HepG2 (cell line): Measurements from ENCODE around the gene FGF21. TPM values are rescaled to one million over a fixed set of nuclear protein-coding genes. Genes with fewer than 3 reads are reported as not detected.

Experiments
- ARNT ChIP-seq: fragments of 450-650 bp; IDR thresholded peaks from 2 replicates; pipeline ENCODE4 v1.6.1; 2017
- ESRRA ChIP-seq: sonication (generic); formaldehyde crosslinking; IDR thresholded peaks from 2 replicates; pipeline ENCODE4 v1.5.1; 2020; ENCODE audit warnings: mild to moderate bottlenecking, low read depth, missing genetic modification reagents
- FOSL2 ChIP-seq: sonication (generic); formaldehyde crosslinking; IDR thresholded peaks from 2 replicates; pipeline ENCODE4 v1.4.0; 2020; ENCODE audit warnings: missing genetic modification reagents
- GABPB1 ChIP-seq: IDR thresholded peaks from 2 replicates; pipeline ENCODE4 v1.6.1; 2016; ENCODE audit warnings: mild to moderate bottlenecking, missing genetic modification reagents, moderate library complexity, missing compliant biosample characterization
- HOMEZ ChIP-seq: IDR thresholded peaks from 2 replicates; pipeline ENCODE4 v1.6.1; 2016; ENCODE audit warnings: low read depth
- IKZF4 ChIP-seq: sonication (generic); formaldehyde crosslinking; IDR thresholded peaks from 2 replicates; pipeline ENCODE4 v1.5.1; 2020; ENCODE audit warnings: borderline replicate concordance, mild to moderate bottlenecking, low read depth, missing genetic modification reagents; ENCODE audit errors: not compliant biosample characterization
- ISX ChIP-seq: sonication (generic); formaldehyde crosslinking; conservative IDR thresholded peaks from 2 replicates; pipeline ENCODE4 v1.5.0; 2020; ENCODE audit warnings: missing genetic modification reagents
- NFE2L2 ChIP-seq: fragments of 150-350 bp; IDR thresholded peaks from 2 replicates; pipeline ENCODE4 v1.6.1; 2014; ENCODE audit warnings: low read length
- NFIB ChIP-seq: sonication (generic); formaldehyde crosslinking; IDR thresholded peaks from 2 replicates; pipeline ENCODE4 v1.9.0; 2021; ENCODE audit warnings: missing genetic modification reagents, mild to moderate bottlenecking, borderline replicate concordance
- PHF20 ChIP-seq: sonication (generic); formaldehyde crosslinking; IDR thresholded peaks from 2 replicates; pipeline ENCODE4 v1.5.0; 2020; ENCODE audit warnings: mild to moderate bottlenecking, missing genetic modification reagents
- RBM22 ChIP-seq: fragments of 200-400 bp; formaldehyde crosslinking; optimal IDR thresholded peaks from 2 replicates; pipeline ENCODE3; 2017; ENCODE audit warnings: mild to moderate bottlenecking, low read length, moderate library complexity
- RFX5 ChIP-seq: IDR thresholded peaks from 2 replicates; pipeline ENCODE4 v1.6.1; 2011; ENCODE audit warnings: low read depth, low read length, improper control_type of control experiment
- SMARCC2 ChIP-seq: fragments of 450-650 bp; IDR thresholded peaks from 2 replicates; pipeline ENCODE4 v1.6.1; 2017; ENCODE audit warnings: antibody characterized with exemption, mild to moderate bottlenecking
- SP4 ChIP-seq: sonication (generic); formaldehyde crosslinking; IDR thresholded peaks from 2 replicates; pipeline ENCODE4 v1.8.1; 2023; ENCODE audit warnings: mild to moderate bottlenecking, missing genetic modification reagents
- TBX3 ChIP-seq: fragments of 450-650 bp; IDR thresholded peaks from 2 replicates; pipeline ENCODE4 v1.6.1; 2017; ENCODE audit warnings: antibody characterized with exemption, mild to moderate bottlenecking, inconsistent platforms, borderline replicate concordance
- TFDP1 ChIP-seq: IDR thresholded peaks from 2 replicates; pipeline ENCODE4 v1.6.1; 2016; ENCODE audit warnings: missing compliant biosample characterization, missing genetic modification reagents, borderline replicate concordance
- TGIF2 ChIP-seq: IDR thresholded peaks from 2 replicates; pipeline ENCODE4 v1.6.1; 2016; ENCODE audit warnings: control low read depth, missing compliant biosample characterization
- THYN1 ChIP-seq: sonication (generic); formaldehyde crosslinking; IDR thresholded peaks from 2 replicates; pipeline ENCODE4 v1.8.1; 2023; ENCODE audit warnings: low read depth, mild to moderate bottlenecking, moderate library complexity, missing genetic modification reagents, borderline replicate concordance
- TMF1 ChIP-seq: sonication (generic); formaldehyde crosslinking; IDR thresholded peaks from 2 replicates; pipeline ENCODE4 v1.8.1; 2022; ENCODE audit warnings: low read depth, missing genetic modification reagents
- WIZ ChIP-seq: sonication (generic); formaldehyde crosslinking; IDR thresholded peaks from 2 replicates; pipeline ENCODE4 v1.5.1; 2020; ENCODE audit warnings: mild to moderate bottlenecking, missing genetic modification reagents
- ZBTB14 ChIP-seq: sonication (generic); formaldehyde crosslinking; IDR thresholded peaks from 2 replicates; pipeline ENCODE4 v1.4.0; 2020; ENCODE audit warnings: missing genetic modification reagents
- ZFP82 ChIP-seq: sonication (generic); formaldehyde crosslinking; IDR thresholded peaks from 2 replicates; pipeline ENCODE4 v1.5.1; 2020; ENCODE audit warnings: mild to moderate bottlenecking, missing genetic modification reagents, borderline replicate concordance
- ZIK1 ChIP-seq: sonication (generic); formaldehyde crosslinking; IDR thresholded peaks from 2 replicates; pipeline ENCODE4 v1.5.0; 2020; ENCODE audit warnings: mild to moderate bottlenecking, low read depth, missing genetic modification reagents, borderline replicate concordance
- ZNF30 ChIP-seq: sonication (generic); formaldehyde crosslinking; IDR thresholded peaks from 2 replicates; pipeline ENCODE4 v1.5.0; 2020; ENCODE audit warnings: mild to moderate bottlenecking, missing genetic modification reagents
- polyA plus RNA-seq, 8 experiments: library from polyadenylated mRNA; depleted of rRNA in 3 of 8; stranded (reverse) in 7 of 8; unstranded in 1 of 8; fragments of >200 nt; fragmentation: Illumina TruSeq in 4 of 8; extraction: Trizol in 4 of 8; gene quantifications; 2 replicates each; pipeline versions ENCODE4 v1.2.1 to v1.2.3, GENCODE V29; 2011 to 2016; ENCODE audit warnings: low read depth in 4 of 8, missing spikeins in 1 of 8, mixed read lengths in 1 of 8; ENCODE audit not compliant: insufficient read depth in 1 of 8
- total RNA-seq, 5 experiments: library from RNA; depleted of rRNA; stranded (reverse); fragments of >200 nt; fragmentation: Illumina TruSeq; extraction: Trizol; gene quantifications; 2 replicates each; pipeline ENCODE4 v1.2.3, GENCODE V29; 2016; ENCODE audit warnings: low read depth in 1 of 5

The FGF21 gene
- total and polyA plus RNA-seq, 2 of the 13 experiments (the other 11 are each of a cell fraction or from before 2014, with no cell fraction given): 0.17 TPM; not detected in 1

GRCh38 chr19:48713864-48714755 is 41.2 kb upstream of the FGF21 start (continued):
- TF ChIP-seq THYN1 (CRISPR knock-in tag) (no peak), SP4 (peak; percentile 98), NFE2L2 (no peak), ZIK1 (CRISPR knock-in tag) (peak; percentile 30; the same call in 1 of the 2 replicates), ZFP82 (CRISPR knock-in tag) (no peak; the same call in 1 of the 2 replicates), ISX (CRISPR knock-in tag) (no peak), ZBTB14 (CRISPR knock-in tag) (0 out of 2 replicates have a peak, but pooled peaks have one; percentile 25), TGIF2 (no peak), TFDP1 (CRISPR knock-in tag) (peak; percentile 66), ESRRA (CRISPR knock-in tag) (no peak), NFIB (CRISPR knock-in tag) (no peak), IKZF4 (CRISPR knock-in tag) (no peak), ARNT (no peak), FOSL2 (no peak), ZNF30 (no peak), TBX3 (no peak), HOMEZ (no peak; the same call in 1 of the 2 replicates), GABPB1 (CRISPR knock-in tag) (peak; percentile 68), SMARCC2 (no peak), TMF1 (no peak), RBM22 (no peak), RFX5 (peak; percentile 34), PHF20 (CRISPR knock-in tag) (no peak), WIZ (CRISPR knock-in tag) (no peak)
